Esophagus muscularis mucosa (tissue), 4 donors: ENCODE results near the gene MEIOB. TPM values are rescaled to one million over a fixed set of nuclear protein-coding genes. Genes with fewer than 3 reads are reported as not detected.

Source experiments
- DNase-seq: peaks from one replicate; pipeline ENCODE4 v3.0.0-alpha.2; 2017; ENCODE audit errors: extremely low spot score
- H3K27ac ChIP-seq, 4 donors: fragments of 200-600 bp; sonication (generic); replicated peaks in 1 of 4; 1 replicate in 3 of 4; 2 replicates in 1 of 4; pipeline ENCODE4 v1.5.1; 2016 to 2019; ENCODE audit warnings: mild to moderate bottlenecking in 1 of 4
- H3K27me3 ChIP-seq, 4 donors: fragments of 200-600 bp; sonication (generic); one replicate each; pipeline versions ENCODE4 v1.5.1 to v1.6.0; 2016 to 2019
- H3K36me3 ChIP-seq, 4 donors: fragments of 200-600 bp; sonication (generic); one replicate each; pipeline ENCODE4 v1.5.1; 2016 to 2019
- H3K4me1 ChIP-seq, 4 donors: fragments of 200-600 bp; sonication (generic); one replicate each; pipeline ENCODE4 v1.5.1; 2016 to 2019
- H3K4me3 ChIP-seq, 4 donors: fragments of 200-600 bp; sonication (generic); 1 replicate in 2 of 4; 2 replicates in 2 of 4; pipeline ENCODE4 v1.5.1; 2016 to 2019; ENCODE audit warnings: mild to moderate bottlenecking in 4 of 4, moderate library complexity in 1 of 4
- H3K9me3 ChIP-seq, 4 donors: fragments of 200-600 bp; sonication (generic); 1 replicate in 3 of 4; 2 replicates in 1 of 4; pipeline ENCODE4 v1.5.1; 2016 to 2019
- EP300 ChIP-seq: sonication (generic); formaldehyde crosslinking; IDR thresholded peaks from one replicate; pipeline ENCODE4 v1.6.1; 2017; ENCODE audit warnings: antibody characterized with exemption
- POLR2A ChIP-seq: fragments of 450-650 bp; IDR thresholded peaks from one replicate; pipeline ENCODE4 v1.6.1; 2017; ENCODE audit warnings: antibody characterized with exemption, moderate library complexity, mild to moderate bottlenecking, low read depth
- POLR2AphosphoS5 ChIP-seq, 2 donors: sonication (generic); formaldehyde crosslinking; IDR thresholded peaks; one replicate each; pipeline ENCODE4 v1.6.1; 2017; ENCODE audit warnings: antibody characterized with exemption in 2 of 2
- whole genome bisulfite sequencing: methylation state at CpG from one replicate; pipeline ENCODE4 v1.1.5; 2018; 5-methylcytosine and 5-hydroxymethylcytosine counted together
- intact Hi-C: fragments of 100-400 bp; cut with DNase I; formaldehyde crosslinking; loops from one replicate; pipeline ENCODE4 v1.15.1; 2023
- total RNA-seq, 4 donors: library from RNA; depleted of rRNA; stranded (reverse); fragments of >200 nt; gene quantifications; one replicate each; pipeline versions ENCODE4 v1.1.0 to v1.2.1, GENCODE V29; 2016
- TF ChIP-seq, protein P1 (sequence below), 3 experiments: fragments of 200-600 bp in 2 of 3; fragments of 450-650 bp in 1 of 3; sonication (generic) in 2 of 3; IDR thresholded peaks; one replicate each; pipeline ENCODE4 v1.5.1; 2017 to 2019; ENCODE audit warnings: antibody characterized with exemption in 3 of 3, mild to moderate bottlenecking in 2 of 3, moderate library complexity in 1 of 3

MEIOB gene
- total RNA-seq, 4 donors from 2014 or later, result not detected

DNA sequence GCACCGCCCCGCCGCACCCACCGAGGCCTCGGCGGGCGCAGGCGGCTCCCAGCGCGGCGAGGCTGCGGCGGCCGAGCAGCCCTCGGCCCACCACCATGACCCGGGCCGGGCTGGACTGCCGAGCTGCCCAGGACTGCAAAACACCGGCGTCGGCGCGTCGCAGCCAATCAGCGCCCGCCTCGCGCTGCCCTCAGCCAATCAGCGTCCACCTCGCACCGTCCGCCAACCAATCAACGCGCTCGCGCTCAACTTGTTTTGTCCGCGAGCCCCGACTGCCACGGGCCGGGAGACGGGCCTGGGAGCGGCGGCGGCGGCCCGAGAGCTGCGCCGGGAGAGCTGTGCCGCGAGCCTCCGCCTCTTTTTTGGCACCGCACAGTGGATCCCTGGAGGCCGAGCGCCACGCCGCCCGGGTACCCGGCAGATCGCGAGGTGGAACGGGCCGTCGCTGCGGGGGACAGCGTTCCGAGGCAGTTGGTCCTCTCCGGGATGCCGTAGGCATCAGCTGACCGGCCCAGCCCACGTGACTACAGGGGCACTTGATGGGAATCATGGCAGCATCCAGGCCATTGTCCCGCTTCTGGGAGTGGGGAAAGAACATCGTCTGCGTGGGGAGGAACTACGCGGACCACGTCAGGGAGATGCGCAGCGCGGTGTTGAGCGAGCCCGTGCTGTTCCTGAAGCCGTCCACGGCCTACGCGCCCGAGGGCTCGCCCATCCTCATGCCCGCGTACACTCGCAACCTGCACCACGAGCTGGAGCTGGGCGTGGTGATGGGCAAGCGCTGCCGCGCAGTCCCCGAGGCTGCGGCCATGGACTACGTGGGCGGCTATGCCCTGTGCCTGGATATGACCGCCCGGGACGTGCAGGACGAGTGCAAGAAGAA, 45.0 kb downstream of the MEIOB start, which contains the start of the genes FAHD1 and HAGH:
TSS of gene FAHD1 (plus strand) at position 516 of the 883 bp plus-strand sequence. CDS start at position 549, 33 bp downstream.
TSS of gene HAGH (minus strand) at position 135 of the 883 bp plus-strand sequence. CDS start at position 97, 38 bp downstream.
- intact Hi-C loops, result loop anchor here (1.0 kb wide), 1 partner anchor 54 kb away; the partner anchor contains the start of gene MRPS34

DNA sequence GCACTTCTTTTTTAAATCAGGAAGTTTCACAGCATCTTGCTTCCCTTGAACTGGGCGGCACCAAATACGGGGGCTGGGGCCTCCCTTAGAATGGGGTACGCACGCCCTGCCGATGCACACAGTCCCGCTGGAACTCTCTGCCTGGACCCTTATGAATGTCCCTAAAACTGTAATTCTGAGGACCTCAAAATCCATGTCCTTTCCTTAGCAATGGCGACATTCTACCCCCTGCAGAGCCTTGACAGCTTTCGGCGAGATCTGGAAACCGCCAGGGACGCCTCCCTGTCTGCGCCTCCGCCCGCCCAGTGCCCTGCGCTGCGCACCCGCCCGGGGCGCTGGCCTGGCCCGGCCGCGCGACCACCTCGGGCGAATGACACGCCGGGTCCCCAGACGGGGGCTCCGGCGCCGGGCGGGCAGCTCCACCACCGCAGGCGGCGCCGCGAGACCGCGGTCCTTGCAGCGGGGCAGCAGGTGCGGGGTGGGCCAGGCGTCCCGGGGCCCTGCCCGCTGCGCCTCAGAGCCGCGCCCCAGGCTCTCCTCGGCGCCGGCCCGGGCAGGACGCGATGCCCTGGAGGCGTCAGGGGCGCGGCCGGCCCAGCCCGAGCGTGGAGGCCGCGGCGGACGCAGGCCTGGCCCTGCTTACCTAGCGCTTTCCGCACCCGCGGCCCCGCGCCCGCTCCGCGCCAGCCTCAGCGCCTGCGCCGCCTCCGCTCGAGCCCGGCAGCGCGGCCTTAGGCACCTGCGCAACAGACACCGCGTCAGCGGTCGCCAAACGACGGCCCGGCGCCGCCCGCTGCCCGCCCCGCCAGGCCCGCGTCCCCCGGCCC, 45.9 kb downstream of the MEIOB start:
- 4% methylated on average over 16 of the region's 96 CpGs for WGBS
- intact Hi-C loops, result loop anchor here (1.0 kb wide), 1 partner anchor 53 kb away; the partner anchor contains the start of gene MRPS34
- Histone ChIP-seq H3K4me3 (peak overlapping the region; percentile 79 to 97 (median 90)), H3K27me3 (no peaks in the 10 kb centered on the region), H3K9me3 (no peaks in the 10 kb centered on the region), H3K27ac (peak overlapping the region; percentile 90 to 94 (median 92)), H3K4me1 (peaks cover 46 to 70% (median 56%) of the 10 kb centered on the region in 4 donors), H3K36me3 (peaks cover 16 to 37% (median 28%) of the 10 kb centered on the region in 4 donors)
- DNase-seq, result peak; percentile 94
- no peak for TF ChIP-seq POLR2A
- no peak for TF ChIP-seq EP300
- TF ChIP-seq POLR2AphosphoS5 (IDR thresholded peaks at IDR 0.05), result no peak
- TF ChIP-seq, protein P1, sequence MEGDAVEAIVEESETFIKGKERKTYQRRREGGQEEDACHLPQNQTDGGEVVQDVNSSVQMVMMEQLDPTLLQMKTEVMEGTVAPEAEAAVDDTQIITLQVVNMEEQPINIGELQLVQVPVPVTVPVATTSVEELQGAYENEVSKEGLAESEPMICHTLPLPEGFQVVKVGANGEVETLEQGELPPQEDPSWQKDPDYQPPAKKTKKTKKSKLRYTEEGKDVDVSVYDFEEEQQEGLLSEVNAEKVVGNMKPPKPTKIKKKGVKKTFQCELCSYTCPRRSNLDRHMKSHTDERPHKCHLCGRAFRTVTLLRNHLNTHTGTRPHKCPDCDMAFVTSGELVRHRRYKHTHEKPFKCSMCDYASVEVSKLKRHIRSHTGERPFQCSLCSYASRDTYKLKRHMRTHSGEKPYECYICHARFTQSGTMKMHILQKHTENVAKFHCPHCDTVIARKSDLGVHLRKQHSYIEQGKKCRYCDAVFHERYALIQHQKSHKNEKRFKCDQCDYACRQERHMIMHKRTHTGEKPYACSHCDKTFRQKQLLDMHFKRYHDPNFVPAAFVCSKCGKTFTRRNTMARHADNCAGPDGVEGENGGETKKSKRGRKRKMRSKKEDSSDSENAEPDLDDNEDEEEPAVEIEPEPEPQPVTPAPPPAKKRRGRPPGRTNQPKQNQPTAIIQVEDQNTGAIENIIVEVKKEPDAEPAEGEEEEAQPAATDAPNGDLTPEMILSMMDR (IDR thresholded peaks at IDR 0.05), result peak in 1 of 3 experiments; percentile 21

More for the DNA sequence above, 45.0 kb downstream of the MEIOB start, which contains the start of the genes FAHD1 and HAGH:
- peak; percentile 99 for DNase-seq
- H3K27me3 ChIP-seq, result no peaks in the 10 kb centered on the region
- H3K27ac ChIP-seq, result peak within 1 kb of the TSS; percentile 90 to 94 (median 92)
- H3K9me3 ChIP-seq, result no peaks in the 10 kb centered on the region
- H3K36me3 ChIP-seq, result peaks cover 11 to 35% (median 22%) of the 10 kb centered on the region in 4 donors
- H3K4me1 ChIP-seq, result peaks cover 46 to 70% (median 56%) of the 10 kb centered on the region in 4 donors
- TF ChIP-seq, protein P1 (IDR thresholded peaks at IDR 0.05), result no peak
- peak; percentile 83 to 84 for TF ChIP-seq POLR2AphosphoS5 (IDR thresholded peaks at IDR 0.05)
- H3K4me3 ChIP-seq, result peak within 1 kb of the TSS; percentile 79 to 97 (median 90)
- WGBS, result 0% methylated on average over 4 of the region's 104 CpGs

DNA sequence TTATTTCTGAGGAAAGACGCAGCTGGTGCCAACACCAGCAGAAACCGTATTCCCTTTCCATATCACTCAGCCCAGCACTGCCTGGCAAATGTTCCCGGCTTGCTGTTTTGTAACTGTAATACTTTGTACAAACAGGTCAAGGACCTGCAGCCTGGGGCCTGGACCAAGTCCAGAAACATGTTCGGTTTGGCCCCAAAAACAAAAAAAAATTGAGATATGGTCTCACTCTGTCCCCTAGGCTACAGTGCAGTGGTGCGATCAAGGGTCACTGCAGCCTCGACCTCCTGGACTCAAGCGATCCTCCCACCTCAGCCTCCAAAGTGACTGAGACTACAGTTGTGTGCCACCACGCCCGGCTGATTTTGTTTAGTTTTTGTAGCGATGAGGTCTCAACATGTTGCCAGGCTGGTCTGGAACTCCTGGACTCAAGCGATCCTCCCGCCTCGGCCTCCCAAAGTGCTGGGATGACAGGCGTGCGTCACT, 46.5 kb downstream of the MEIOB start:
- 81% methylated on average over 15 of the region's 15 CpGs for WGBS
- H3K36me3 ChIP-seq, result peaks cover 22 to 37% (median 33%) of the 10 kb centered on the region in 4 donors
- TF ChIP-seq EP300 (no peak), POLR2AphosphoS5 (IDR thresholded peaks at IDR 0.05) (no peak), POLR2A (no peak)
- TF ChIP-seq, protein P1 (IDR thresholded peaks at IDR 0.05), result no peak
- no peaks in the 10 kb centered on the region for H3K9me3 ChIP-seq
- no peaks in the 10 kb centered on the region for H3K27me3 ChIP-seq
- H3K4me1 ChIP-seq, result peaks cover 46 to 68% (median 55%) of the 10 kb centered on the region in 4 donors
- H3K27ac ChIP-seq, result peak overlapping the region; percentile 90 to 94 (median 92)
- intact Hi-C loops, result no loop called here
- H3K4me3 ChIP-seq, result peak overlapping the region; percentile 79 to 97 (median 90)
- DNase-seq, result no peak

DNA sequence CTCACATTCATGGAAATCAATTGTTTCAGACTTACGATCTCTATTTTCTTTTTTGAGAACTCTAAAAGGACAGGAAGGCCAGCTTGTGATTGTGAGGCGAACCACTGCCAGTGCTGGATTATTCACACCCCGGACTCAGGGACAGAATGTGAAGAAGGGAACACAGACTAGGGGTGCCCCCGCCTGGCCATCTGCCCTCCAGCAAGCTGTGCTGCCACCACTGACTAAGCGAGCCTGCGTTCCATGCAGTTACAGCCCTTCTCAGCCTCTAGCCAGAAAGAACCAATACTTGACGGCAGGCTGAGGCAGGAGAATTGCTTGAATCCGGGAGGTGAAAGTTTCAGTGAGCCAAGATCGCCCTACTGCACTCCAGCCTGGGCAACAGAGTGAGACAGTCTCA, 48.1 kb downstream of the MEIOB start:
- intact Hi-C loops, result loop anchor here (5.0 kb wide), 1 partner anchor 37 kb away; no protein-coding TSS in a partner anchor
- no peak overlapping the region for H3K27ac ChIP-seq
- H3K4me1 ChIP-seq, result peaks cover 39 to 51% (median 45%) of the 10 kb centered on the region in 4 donors
- no peaks in the 10 kb centered on the region for H3K27me3 ChIP-seq
- 66% methylated on average over 9 of the region's 9 CpGs for WGBS
- H3K9me3 ChIP-seq, result no peaks in the 10 kb centered on the region
- no peak for DNase-seq
- no peak overlapping the region for H3K4me3 ChIP-seq
- TF ChIP-seq, protein P1 (IDR thresholded peaks at IDR 0.05), result no peak
- TF ChIP-seq EP300, result no peak
- no peak for TF ChIP-seq POLR2AphosphoS5 (IDR thresholded peaks at IDR 0.05)
- TF ChIP-seq POLR2A, result no peak
- H3K36me3 ChIP-seq, result peaks cover 35 to 47% (median 42%) of the 10 kb centered on the region in 4 donors
